Measurements from ENCODE around the gene MAP2K7. TPM values are rescaled to one million over a fixed set of nuclear protein-coding genes. Genes with fewer than 3 reads are reported as not detected.
"Not testable (repeated sequence)": the region's sequence is repeated elsewhere in the genome, so short reads cannot be mapped to it uniquely, and the experiment has no call there.

The MAP2K7 gene
- total RNA-seq, 2 experiments from 2014 or later = 36.8 to 37.0 TPM

- Mint-ChIP-seq H3K27me3 (peaks cover 9% of the 10 kb centered on the region), H3K9me3 (no peaks in the 10 kb centered on the region), H3K27ac (no peak overlapping the region), H3K36me3 (ENCODE audit: low read depth) (no peaks in the 10 kb centered on the region), H3K4me1 (ENCODE audit: low read depth) (peaks cover 2% of the 10 kb centered on the region), H3K4me3 (no peak overlapping the region)
- ATAC-seq = no peak
- no peak for DNase-seq
- POLR2A ChIA-PET = no interaction called here
- intact Hi-C loops (cut with micrococcal nuclease) = no loop called here
- CTCF ChIA-PET = interaction anchor here (0.6 to 1.2 kb wide), 3 partner anchors 16 to 205 kb away, joined by 3 to 4 read pairs (median 3); partner anchors contain the start of gene TRAPPC5
- TF ChIP-seq, protein P1, sequence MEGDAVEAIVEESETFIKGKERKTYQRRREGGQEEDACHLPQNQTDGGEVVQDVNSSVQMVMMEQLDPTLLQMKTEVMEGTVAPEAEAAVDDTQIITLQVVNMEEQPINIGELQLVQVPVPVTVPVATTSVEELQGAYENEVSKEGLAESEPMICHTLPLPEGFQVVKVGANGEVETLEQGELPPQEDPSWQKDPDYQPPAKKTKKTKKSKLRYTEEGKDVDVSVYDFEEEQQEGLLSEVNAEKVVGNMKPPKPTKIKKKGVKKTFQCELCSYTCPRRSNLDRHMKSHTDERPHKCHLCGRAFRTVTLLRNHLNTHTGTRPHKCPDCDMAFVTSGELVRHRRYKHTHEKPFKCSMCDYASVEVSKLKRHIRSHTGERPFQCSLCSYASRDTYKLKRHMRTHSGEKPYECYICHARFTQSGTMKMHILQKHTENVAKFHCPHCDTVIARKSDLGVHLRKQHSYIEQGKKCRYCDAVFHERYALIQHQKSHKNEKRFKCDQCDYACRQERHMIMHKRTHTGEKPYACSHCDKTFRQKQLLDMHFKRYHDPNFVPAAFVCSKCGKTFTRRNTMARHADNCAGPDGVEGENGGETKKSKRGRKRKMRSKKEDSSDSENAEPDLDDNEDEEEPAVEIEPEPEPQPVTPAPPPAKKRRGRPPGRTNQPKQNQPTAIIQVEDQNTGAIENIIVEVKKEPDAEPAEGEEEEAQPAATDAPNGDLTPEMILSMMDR (IDR thresholded peaks at IDR 0.05) = no peak
These were observed 17.9 kb upstream of the MAP2K7 start for GRCh38 chr19:7885818-7886217.

GRCh38 chr19:7887408-7888144 is 16.1 kb upstream of the MAP2K7 start:
- no peak overlapping the region for H3K4me3 Mint-ChIP-seq
- intact Hi-C loops (cut with micrococcal nuclease) = no loop called here
- no peak overlapping the region for H3K27ac Mint-ChIP-seq
- no peak for DNase-seq
- no peaks in the 10 kb centered on the region for H3K36me3 Mint-ChIP-seq (ENCODE audit: low read depth)
- H3K27me3 Mint-ChIP-seq = peaks cover 12% of the 10 kb centered on the region
- H3K4me1 Mint-ChIP-seq (ENCODE audit: low read depth) = peaks cover 2% of the 10 kb centered on the region
- no peaks in the 10 kb centered on the region for H3K9me3 Mint-ChIP-seq
- no peak for ATAC-seq
- ChIA-PET CTCF (interaction anchor here (1.6 kb wide), 1 partner anchor 18 kb away, joined by 4 read pairs; no protein-coding TSS in a partner anchor), POLR2A (interaction anchor here (1.9 kb wide), 1 partner anchor 13 kb away, joined by 5 read pairs; no protein-coding TSS in a partner anchor)
- TF ChIP-seq, protein P1 (IDR thresholded peaks at IDR 0.05) = no peak

DNA sequence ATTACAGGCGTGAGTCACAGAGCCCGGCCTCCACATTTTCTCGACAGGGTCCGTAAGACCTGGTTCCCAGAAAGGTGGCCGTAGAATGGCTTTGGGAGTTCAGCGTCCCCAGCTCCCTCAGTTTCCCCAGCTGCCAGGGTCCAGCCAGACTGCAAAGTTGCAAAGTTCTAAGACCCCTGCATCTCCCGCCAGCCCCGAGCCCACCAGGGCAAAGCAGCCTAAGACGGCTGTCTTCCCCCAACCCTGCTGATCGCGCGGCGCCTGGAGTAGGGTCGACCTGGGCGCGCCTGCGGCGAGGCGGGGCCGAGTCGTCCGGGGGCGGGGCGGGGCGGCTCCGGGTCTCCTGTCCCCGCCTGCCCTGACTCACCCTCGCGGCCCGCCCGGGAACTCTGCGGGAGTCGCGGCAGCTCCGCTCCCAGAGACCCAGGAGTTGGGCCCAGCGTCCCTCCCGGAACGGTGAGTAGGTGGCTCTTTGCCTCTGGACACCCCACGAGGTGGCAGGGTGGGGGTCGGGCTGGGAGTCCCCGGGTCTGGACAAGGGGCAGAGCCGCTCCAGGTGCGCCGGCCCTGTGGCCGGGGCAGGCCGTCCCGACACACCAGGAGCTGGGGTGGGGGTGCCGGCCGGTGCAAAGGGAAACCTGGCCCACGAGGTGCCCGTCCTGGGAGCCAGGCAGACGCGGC is 15.4 kb upstream of the MAP2K7 start, which contains the start of gene LRRC8E:
Gene LRRC8E (plus strand): TSS at position 366 of the 681 bp plus-strand sequence. CDS start 7,094 bp downstream, outside the sequence.
- no peak within 1 kb of the TSS for H3K4me3 Mint-ChIP-seq
- POLR2A ChIA-PET = interaction anchor here (0.6 to 1.9 kb wide), 2 partner anchors 11 to 12 kb away, joined by 3 to 5 read pairs; no protein-coding TSS in a partner anchor
- CTCF ChIA-PET = interaction anchor here (1.6 kb wide), 1 partner anchor 19 kb away, joined by 4 read pairs; no protein-coding TSS in a partner anchor
- no peaks in the 10 kb centered on the region for H3K36me3 Mint-ChIP-seq (ENCODE audit: low read depth)
- ATAC-seq (peak; percentile 89), DNase-seq (peak; percentile 49)
- TF ChIP-seq, protein P1 (IDR thresholded peaks at IDR 0.05) = no peak
- no peak within 1 kb of the TSS for H3K27ac Mint-ChIP-seq
- peaks cover 2% of the 10 kb centered on the region for H3K4me1 Mint-ChIP-seq (ENCODE audit: low read depth)
- H3K27me3 Mint-ChIP-seq = peaks cover 12% of the 10 kb centered on the region
- H3K9me3 Mint-ChIP-seq = no peaks in the 10 kb centered on the region
- intact Hi-C loops (cut with micrococcal nuclease) = no loop called here

GRCh38 chr19:7888826-7889217 is 14.9 kb upstream of the MAP2K7 start:
- H3K27ac Mint-ChIP-seq = no peak overlapping the region
- peaks cover 12% of the 10 kb centered on the region for H3K27me3 Mint-ChIP-seq
- no peaks in the 10 kb centered on the region for H3K9me3 Mint-ChIP-seq
- DNase-seq = no peak
- ChIA-PET POLR2A (interaction anchor here (0.9 kb wide), 1 partner anchor 31 kb away, joined by 3 read pairs; the partner anchor contains the start of gene SNAPC2), CTCF (no interaction called here)
- no peak overlapping the region for H3K4me3 Mint-ChIP-seq
- H3K4me1 Mint-ChIP-seq (ENCODE audit: low read depth) = peaks cover 3% of the 10 kb centered on the region
- no peaks in the 10 kb centered on the region for H3K36me3 Mint-ChIP-seq (ENCODE audit: low read depth)
- TF ChIP-seq, protein P1 (IDR thresholded peaks at IDR 0.05) = no peak
- intact Hi-C loops (cut with micrococcal nuclease) = no loop called here
- no peak for ATAC-seq

DNA sequence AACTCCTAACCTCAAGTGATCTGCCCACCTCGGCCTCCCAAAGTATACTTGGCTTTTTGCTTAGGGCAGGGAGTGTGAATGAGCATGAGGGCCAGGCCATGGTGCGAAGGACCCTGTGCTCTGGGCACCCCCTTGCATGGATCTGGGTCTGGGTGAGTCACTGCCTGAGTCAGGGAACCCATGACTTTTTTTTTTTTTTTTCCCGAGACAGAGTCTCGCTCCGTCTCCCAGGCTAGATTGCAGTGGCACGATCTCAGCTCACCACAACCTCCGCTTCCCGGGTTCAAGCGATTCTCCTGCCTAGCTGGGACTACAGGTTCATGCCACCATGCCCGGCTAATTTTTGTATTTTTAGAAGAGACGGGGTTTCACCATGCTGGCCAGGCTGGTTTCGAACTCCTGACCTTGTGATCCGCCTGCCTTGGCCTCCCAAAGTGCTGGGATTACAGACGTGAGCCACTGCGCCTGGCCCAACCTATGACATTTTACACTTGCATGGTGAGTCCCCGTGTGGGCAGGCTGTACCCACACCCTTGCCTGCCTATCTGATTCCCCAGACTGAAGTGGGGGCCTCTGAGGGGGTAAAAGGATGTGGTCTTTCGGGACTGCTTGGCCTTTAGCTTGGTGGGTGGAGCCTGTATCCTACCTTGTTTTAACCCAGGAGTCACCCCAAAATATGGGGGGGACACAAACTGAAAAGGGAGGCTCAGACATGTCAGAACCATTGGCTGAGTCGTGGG is 10.1 kb upstream of the MAP2K7 start:
- CTCF ChIA-PET = interaction anchor here (1.0 kb wide), 1 partner anchor 25 kb away, joined by 3 read pairs; no protein-coding TSS in a partner anchor
- H3K9me3 Mint-ChIP-seq; intact Hi-C loops (cut with micrococcal nuclease); H3K4me1 Mint-ChIP-seq (ENCODE audit: low read depth); H3K27ac Mint-ChIP-seq; POLR2A ChIA-PET; H3K4me3 Mint-ChIP-seq; H3K36me3 Mint-ChIP-seq (ENCODE audit: low read depth): not testable (repeated sequence)
- DNase-seq (peak; percentile 57), ATAC-seq (peak; percentile 86)
- H3K27me3 Mint-ChIP-seq = peaks cover 10% of the 10 kb centered on the region
